Keratinocyte (primary cell): Measurements from ENCODE around the gene RABL2B. TPM values are rescaled to one million over a fixed set of nuclear protein-coding genes. Genes with fewer than 3 reads are reported as not detected.

Experiments used
- DNase-seq: peaks from one replicate; pipeline ENCODE4 v3.0.0-alpha.2; 2011; ENCODE audit warnings: low read depth, missing footprints, low spot score
- FAIRE-seq: peaks from 2 replicates; lab custom pipeline; 2011; peaks lifted over from hg19 to GRCh38; lab: Jason Lieb, UNC
- H2AFZ ChIP-seq: 2 replicates; pipeline ENCODE4 v1.6.0; 2012; ENCODE audit warnings: low read length, control low read depth, inconsistent platforms; ENCODE audit not compliant: control insufficient read depth
- H3K27ac ChIP-seq: 2 replicates; pipeline ENCODE4 v1.5.1; 2011; ENCODE audit warnings: low read length; ENCODE audit not compliant: control insufficient read depth, insufficient read depth
- H3K27me3 ChIP-seq: 3 replicates; pipeline ENCODE4 v1.6.0; 2011; ENCODE audit warnings: low read length; ENCODE audit not compliant: control insufficient read depth, insufficient read depth; ENCODE audit errors: extremely low read depth
- H3K36me3 ChIP-seq, 2 experiments: 2 replicates in 1 of 2; 3 replicates in 1 of 2; pipeline ENCODE4 v1.5.1; 2011; ENCODE audit warnings: low read length in 2 of 2, mild to moderate bottlenecking in 1 of 2; ENCODE audit not compliant: control insufficient read depth in 2 of 2, insufficient read depth in 2 of 2; ENCODE audit errors: extremely low read depth in 1 of 2
- H3K4me1 ChIP-seq: 3 replicates; pipeline ENCODE4 v1.5.1; 2011; ENCODE audit warnings: low read length; ENCODE audit not compliant: control insufficient read depth, insufficient read depth; ENCODE audit errors: extremely low read depth
- H3K4me2 ChIP-seq: 3 replicates; pipeline ENCODE4 v1.6.0; 2011; ENCODE audit warnings: low read depth, low read length; ENCODE audit not compliant: control insufficient read depth, insufficient read depth; ENCODE audit errors: extremely low read depth
- H3K4me3 ChIP-seq, 3 experiments: fragments of 200-600 bp in 1 of 3; sonication (generic) in 1 of 3; 2 replicates in 2 of 3; 3 replicates in 1 of 3; pipeline ENCODE4 v1.5.1; 2011 to 2016; ENCODE audit warnings: low read length in 3 of 3, mild to moderate bottlenecking in 3 of 3, control low read depth in 2 of 3, inconsistent platforms in 1 of 3, low read depth in 1 of 3, mixed read lengths in 1 of 3, mixed run types in 1 of 3, moderate library complexity in 1 of 3; ENCODE audit not compliant: control insufficient read depth in 2 of 3, insufficient read depth in 2 of 3; ENCODE audit errors: extremely low read depth in 1 of 3
- H3K79me2 ChIP-seq: 2 replicates; pipeline ENCODE4 v1.6.0; 2012; ENCODE audit warnings: low read length; ENCODE audit not compliant: control insufficient read depth, insufficient read depth
- H3K9ac ChIP-seq: 3 replicates; pipeline ENCODE4 v1.6.0; 2011; ENCODE audit warnings: low read length; ENCODE audit not compliant: control insufficient read depth, insufficient read depth; ENCODE audit errors: extremely low read depth
- H3K9me1 ChIP-seq: 3 replicates; pipeline ENCODE4 v1.6.0; 2011; ENCODE audit warnings: low read length; ENCODE audit not compliant: control insufficient read depth, insufficient read depth; ENCODE audit errors: extremely low read depth
- H3K9me3 ChIP-seq: 2 replicates; pipeline ENCODE4 v1.5.1; 2012; ENCODE audit warnings: low read depth, low read length; ENCODE audit not compliant: control insufficient read depth
- H4K20me1 ChIP-seq: 3 replicates; pipeline ENCODE4 v1.6.0; 2011; ENCODE audit warnings: low read length; ENCODE audit not compliant: control insufficient read depth, insufficient read depth; ENCODE audit errors: extremely low read depth
- EZH2 ChIP-seq: IDR thresholded peaks from one replicate; pipeline ENCODE4 v1.6.1; 2012; ENCODE audit warnings: inconsistent platforms, mild to moderate bottlenecking, low read length, moderate library complexity
- dilution Hi-C: fragments of 300-500 bp; cut with MboI; formaldehyde crosslinking; loops from one replicate; pipeline ENCODE4 v1.7.0; 2020; ENCODE audit warnings: low sequenced_read_pairs; ENCODE audit not compliant: extremely low pct_ligation_motif_present
- polyA plus RNA-seq, 5 experiments: library from polyadenylated mRNA; depleted of rRNA in 3 of 5; stranded (reverse) in 3 of 5; stranded (forward) in 1 of 5; unstranded in 1 of 5; fragments of >200 nt; gene quantifications; 1 replicate in 1 of 5; 2 replicates in 3 of 5; 3 replicates in 1 of 5; pipeline versions ENCODE4 v1.2.1 to v1.2.3, GENCODE V29; 2011 to 2012; ENCODE audit warnings: missing spikeins in 2 of 5, low read depth in 1 of 5, low replicate concordance in 1 of 5
- TF ChIP-seq, protein P1 (sequence below), 3 experiments: IDR thresholded peaks in 1 of 3; conservative IDR thresholded peaks in 1 of 3; optimal IDR thresholded peaks in 1 of 3; 2 replicates in 2 of 3; 3 replicates in 1 of 3; pipeline versions ENCODE3 to v1.5.1; 2011; ENCODE audit warnings: low read length in 3 of 3, mild to moderate bottlenecking in 3 of 3, moderate library complexity in 2 of 3, control low read depth in 1 of 3, inconsistent platforms in 1 of 3; ENCODE audit not compliant: insufficient read depth in 2 of 3; ENCODE audit errors: extremely low read depth in 1 of 3

RABL2B gene
- polyA plus RNA-seq, 1 donor (not counting 4 experiments of a cell fraction or from before 2014, with no cell fraction given) = 29.8 TPM

GRCh38 chr22:50723991-50724390, 59.4 kb downstream of the RABL2B start:
- H3K36me3 ChIP-seq = no peaks in the 10 kb centered on the region
- no peak overlapping the region for H3K4me2 ChIP-seq
- no peaks in the 10 kb centered on the region for H4K20me1 ChIP-seq
- no peaks in the 10 kb centered on the region for H3K9me1 ChIP-seq
- dilution Hi-C loops = no loop called here
- no peaks in the 10 kb centered on the region for H3K79me2 ChIP-seq
- H3K4me1 ChIP-seq = no peaks in the 10 kb centered on the region
- H3K27me3 ChIP-seq = peaks cover 22% of the 10 kb centered on the region
- FAIRE-seq = no peak
- H3K27ac ChIP-seq = no peak overlapping the region
- H3K9me3 ChIP-seq = no peaks in the 10 kb centered on the region
- no peak overlapping the region for H2AFZ ChIP-seq
- H3K4me3 ChIP-seq = no peak overlapping the region
- no peak overlapping the region for H3K9ac ChIP-seq
- no peak for TF ChIP-seq EZH2
- TF ChIP-seq, protein P1, sequence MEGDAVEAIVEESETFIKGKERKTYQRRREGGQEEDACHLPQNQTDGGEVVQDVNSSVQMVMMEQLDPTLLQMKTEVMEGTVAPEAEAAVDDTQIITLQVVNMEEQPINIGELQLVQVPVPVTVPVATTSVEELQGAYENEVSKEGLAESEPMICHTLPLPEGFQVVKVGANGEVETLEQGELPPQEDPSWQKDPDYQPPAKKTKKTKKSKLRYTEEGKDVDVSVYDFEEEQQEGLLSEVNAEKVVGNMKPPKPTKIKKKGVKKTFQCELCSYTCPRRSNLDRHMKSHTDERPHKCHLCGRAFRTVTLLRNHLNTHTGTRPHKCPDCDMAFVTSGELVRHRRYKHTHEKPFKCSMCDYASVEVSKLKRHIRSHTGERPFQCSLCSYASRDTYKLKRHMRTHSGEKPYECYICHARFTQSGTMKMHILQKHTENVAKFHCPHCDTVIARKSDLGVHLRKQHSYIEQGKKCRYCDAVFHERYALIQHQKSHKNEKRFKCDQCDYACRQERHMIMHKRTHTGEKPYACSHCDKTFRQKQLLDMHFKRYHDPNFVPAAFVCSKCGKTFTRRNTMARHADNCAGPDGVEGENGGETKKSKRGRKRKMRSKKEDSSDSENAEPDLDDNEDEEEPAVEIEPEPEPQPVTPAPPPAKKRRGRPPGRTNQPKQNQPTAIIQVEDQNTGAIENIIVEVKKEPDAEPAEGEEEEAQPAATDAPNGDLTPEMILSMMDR (optimal IDR thresholded peaks at IDR 0.05 in 1 of 3, IDR thresholded peaks at IDR 0.05 in 1 of 3, conservative IDR thresholded peaks at IDR 0.05 in 1 of 3; ENCODE audit: extremely low read depth in 1 of 3, insufficient read depth in 2 of 3, low read length in 3 of 3) = no peak
- DNase-seq = no peak

- no peaks in the 10 kb centered on the region for H3K79me2 ChIP-seq
- H3K4me3 ChIP-seq = no peak overlapping the region
- H3K4me1 ChIP-seq = no peaks in the 10 kb centered on the region
- TF ChIP-seq, protein P1 (optimal IDR thresholded peaks at IDR 0.05 in 1 of 3, IDR thresholded peaks at IDR 0.05 in 1 of 3, conservative IDR thresholded peaks at IDR 0.05 in 1 of 3; ENCODE audit: extremely low read depth in 1 of 3, insufficient read depth in 2 of 3, low read length in 3 of 3) = no peak
- no peak for TF ChIP-seq EZH2
- dilution Hi-C loops = no loop called here
- H3K4me2 ChIP-seq = no peak overlapping the region
- H3K9ac ChIP-seq = no peak overlapping the region
- H3K27me3 ChIP-seq = peaks cover 22% of the 10 kb centered on the region
- no peaks in the 10 kb centered on the region for H3K9me1 ChIP-seq
- no peak for DNase-seq
- no peak overlapping the region for H2AFZ ChIP-seq
- H4K20me1 ChIP-seq = no peaks in the 10 kb centered on the region
- H3K9me3 ChIP-seq = no peaks in the 10 kb centered on the region
- no peaks in the 10 kb centered on the region for H3K36me3 ChIP-seq
- H3K27ac ChIP-seq = no peak overlapping the region
- no peak for FAIRE-seq
Observed at GRCh38 chr22:50722716-50723428, 60.6 kb downstream of the RABL2B start.
